Common myeloid progenitor, CD34-positive (primary cell): ENCODE data around the gene BSND.

Source experiments
- CTCF ChIA-PET: fragments of 350-600 bp; sonication (Branson Sonifier 250); formaldehyde crosslinking; loops from one replicate; lab custom pipeline; 2021; ENCODE audit warnings: antibody characterized with exemption; lab: Charles Lee
- POLR2A ChIA-PET: fragments of 350-600 bp; sonication (Branson Sonifier 250); formaldehyde crosslinking; loops from one replicate; lab custom pipeline; 2021; ENCODE audit warnings: antibody characterized with exemption; lab: Charles Lee
- DNase-seq, 3 donors: peaks; one replicate each; pipeline versions ENCODE4 v3.0.0 to v3.0.0-alpha.2; 2013
- H3K27ac ChIP-seq, 2 experiments: 1 replicate in 1 of 2; 2 replicates in 1 of 2; pipeline ENCODE4 v1.7.0; 2013; ENCODE audit warnings: inconsistent platforms in 2 of 2, low read length in 2 of 2, mild to moderate bottlenecking in 2 of 2, low read depth in 1 of 2, moderate library complexity in 1 of 2; ENCODE audit not compliant: severe bottlenecking in 2 of 2, insufficient read depth in 1 of 2, poor library complexity in 1 of 2
- H3K27me3 ChIP-seq, 5 experiments: replicated peaks in 2 of 5; 1 replicate in 3 of 5; 2 replicates in 2 of 5; pipeline versions ENCODE4 v1.6.1 to v1.7.0; 2013; ENCODE audit warnings: low read length in 4 of 5, mild to moderate bottlenecking in 2 of 5, moderate library complexity in 2 of 5, inconsistent platforms in 1 of 5; ENCODE audit not compliant: insufficient read depth in 5 of 5, control insufficient read depth in 4 of 5
- H3K36me3 ChIP-seq, 4 experiments: 1 replicate in 2 of 4; 2 replicates in 2 of 4; pipeline versions ENCODE4 v1.6.1 to v1.7.0; 2013; ENCODE audit warnings: low read length in 3 of 4, control low read depth in 1 of 4, mild to moderate bottlenecking in 1 of 4; ENCODE audit not compliant: control insufficient read depth in 4 of 4, insufficient read depth in 4 of 4
- H3K4me1 ChIP-seq, 4 experiments: 1 replicate in 3 of 4; 2 replicates in 1 of 4; pipeline versions ENCODE4 v1.6.1 to v1.7.1; 2013; ENCODE audit warnings: low read length in 3 of 4, mild to moderate bottlenecking in 3 of 4, control low read depth in 1 of 4, inconsistent platforms in 1 of 4, moderate library complexity in 1 of 4; ENCODE audit not compliant: control insufficient read depth in 4 of 4, insufficient read depth in 4 of 4; ENCODE audit errors: control extremely low read depth in 1 of 4
- H3K4me3 ChIP-seq, 7 experiments: 1 replicate in 4 of 7; 2 replicates in 3 of 7; pipeline versions ENCODE4 v1.5.1 to v1.7.0; 2013; ENCODE audit warnings: mild to moderate bottlenecking in 7 of 7, low read length in 6 of 7, moderate library complexity in 6 of 7, inconsistent platforms in 2 of 7, low read depth in 2 of 7, control low read depth in 1 of 7; ENCODE audit not compliant: insufficient read depth in 4 of 7, control insufficient read depth in 1 of 7; ENCODE audit errors: extremely low read depth in 1 of 7
- H3K9me3 ChIP-seq, 5 experiments: 1 replicate in 4 of 5; 2 replicates in 1 of 5; pipeline versions ENCODE4 v1.6.1 to v1.7.1; 2013; ENCODE audit warnings: low read length in 4 of 5, mild to moderate bottlenecking in 2 of 5, inconsistent platforms in 1 of 5, low read depth in 1 of 5, moderate library complexity in 1 of 5; ENCODE audit not compliant: control insufficient read depth in 4 of 5, insufficient read depth in 2 of 5; ENCODE audit errors: control extremely low read depth in 1 of 5
- WGBS: methylation state at CpG from one replicate; pipeline ENCODE4 v1.1.5; 2013; ENCODE audit not compliant: insufficient coverage; 5-methylcytosine and 5-hydroxymethylcytosine counted together

Gene BSND

GRCh38 chr1:55048453-55049270 lies 49.9 kb downstream of the BSND start:
- Histone ChIP-seq H3K4me3 (no peak overlapping the region), H3K27me3 (no peaks in the 10 kb centered on the region), H3K4me1 (no peaks in the 10 kb centered on the region), H3K27ac (no peak overlapping the region), H3K36me3 (no peaks in the 10 kb centered on the region), H3K9me3 (no peaks in the 10 kb centered on the region)
- DNase-seq = no peak
- CTCF ChIA-PET = no interaction called here
- 93% methylated on average over 6 of the region's 11 CpGs for WGBS
- POLR2A ChIA-PET = no interaction called here

GRCh38 chr1:55049271-55049913 lies 50.7 kb downstream of the BSND start:
- Histone ChIP-seq H3K9me3 (no peaks in the 10 kb centered on the region), H3K27ac (no peak overlapping the region), H3K4me1 (no peaks in the 10 kb centered on the region), H3K4me3 (no peak overlapping the region), H3K27me3 (no peaks in the 10 kb centered on the region), H3K36me3 (no peaks in the 10 kb centered on the region)
- WGBS = 100% methylated on average over 5 of the region's 9 CpGs
- ChIA-PET CTCF (no interaction called here), POLR2A (no interaction called here)
- no peak for DNase-seq

- no peaks in the 10 kb centered on the region for H3K4me1 ChIP-seq
- no peaks in the 10 kb centered on the region for H3K27me3 ChIP-seq
- WGBS = 84% methylated on average over 6 of the region's 9 CpGs
- POLR2A ChIA-PET = no interaction called here
- H3K27ac ChIP-seq = no peak overlapping the region
- H3K4me3 ChIP-seq = no peak overlapping the region
- DNase-seq = no peak
- CTCF ChIA-PET = no interaction called here
- no peaks in the 10 kb centered on the region for H3K9me3 ChIP-seq
- no peaks in the 10 kb centered on the region for H3K36me3 ChIP-seq
Observed at GRCh38 chr1:55049914-55050278, 51.2 kb downstream of the BSND start.

GRCh38 chr1:55050283-55050682 lies 51.5 kb downstream of the BSND start:
- H3K27ac ChIP-seq = no peak overlapping the region
- DNase-seq = no peak
- no peaks in the 10 kb centered on the region for H3K4me1 ChIP-seq
- ChIA-PET POLR2A (no interaction called here), CTCF (no interaction called here)
- WGBS = 73% methylated on average over 4 of the region's 9 CpGs
- H3K27me3 ChIP-seq = no peaks in the 10 kb centered on the region
- no peaks in the 10 kb centered on the region for H3K9me3 ChIP-seq
- no peak overlapping the region for H3K4me3 ChIP-seq
- H3K36me3 ChIP-seq = no peaks in the 10 kb centered on the region

- POLR2A ChIA-PET = no interaction called here
- no peak for DNase-seq
- H3K27ac ChIP-seq = no peak overlapping the region
- no peaks in the 10 kb centered on the region for H3K4me1 ChIP-seq
- CTCF ChIA-PET = no interaction called here
- 98% methylated on average over 5 of the region's 5 CpGs for WGBS
- no peaks in the 10 kb centered on the region for H3K27me3 ChIP-seq
- H3K4me3 ChIP-seq = no peak overlapping the region
- no peaks in the 10 kb centered on the region for H3K9me3 ChIP-seq
- H3K36me3 ChIP-seq = no peaks in the 10 kb centered on the region
Observed at GRCh38 chr1:55051169-55051568, 52.4 kb downstream of the BSND start.

GRCh38 chr1:55051621-55052020 lies 52.9 kb downstream of the BSND start:
- no peak overlapping the region for H3K27ac ChIP-seq
- H3K4me3 ChIP-seq = no peak overlapping the region
- H3K4me1 ChIP-seq = no peaks in the 10 kb centered on the region
- ChIA-PET POLR2A (no interaction called here), CTCF (no interaction called here)
- 80% methylated on average over 6 of the region's 9 CpGs for WGBS
- H3K36me3 ChIP-seq = no peaks in the 10 kb centered on the region
- DNase-seq = no peak
- H3K27me3 ChIP-seq = no peaks in the 10 kb centered on the region
- H3K9me3 ChIP-seq = no peaks in the 10 kb centered on the region
